HG03520 (cell line): Measurements from ENCODE around the gene CNFN.
A peak's percentile ranks its signal among the peaks of the same experiment; 100 is the strongest.

Experiments
- ATAC-seq: cut with Tn5 transposase; IDR thresholded peaks from one replicate; pipeline ENCODE4 v1.9.1; 2021; ENCODE audit warnings: mild to moderate bottlenecking, moderate library complexity; ENCODE audit not compliant: unreplicated experiment

The CNFN gene

GRCh38 chr19:42410371-42410770 lies 20.3 kb upstream of the CNFN start:
- ATAC-seq, result no peak

GRCh38 chr19:42409477-42409876 lies 19.4 kb upstream of the CNFN start:
- ATAC-seq, result no peak

- ATAC-seq, result no peak
Observed at GRCh38 chr19:42407816-42408175, 17.7 kb upstream of the CNFN start.

GRCh38 chr19:42407085-42407815 lies 17.2 kb upstream of the CNFN start:
- no peak for ATAC-seq

GRCh38 chr19:42406111-42406510 lies 16.0 kb upstream of the CNFN start:
- no peak for ATAC-seq

GRCh38 chr19:42403586-42403985 lies 13.5 kb upstream of the CNFN start:
- no peak for ATAC-seq

- ATAC-seq, result no peak
Observed at GRCh38 chr19:42402376-42403116, 12.4 kb upstream of the CNFN start.

- ATAC-seq, result no peak
Observed at GRCh38 chr19:42401365-42402303, 11.5 kb upstream of the CNFN start.

GRCh38 chr19:42400404-42400803 lies 10.3 kb upstream of the CNFN start:
- no peak for ATAC-seq

- ATAC-seq, result no peak
Observed at GRCh38 chr19:42397263-42398166, 7.4 kb upstream of the CNFN start.

- ATAC-seq, result peak; percentile 92
Observed at GRCh38 chr19:42396381-42397262, 6.5 kb upstream of the CNFN start.

GRCh38 chr19:42394751-42395150 lies 4.7 kb upstream of the CNFN start:
- ATAC-seq, result no peak

- no peak for ATAC-seq
Observed at GRCh38 chr19:42392165-42392564, 2.1 kb upstream of the CNFN start.

GRCh38 chr19:42388851-42389489 lies 1.1 kb downstream of the CNFN start:
- no peak for ATAC-seq

- no peak for ATAC-seq
Observed at GRCh38 chr19:42386974-42387707, 3.0 kb downstream of the CNFN start.

GRCh38 chr19:42380155-42380554 lies 9.9 kb downstream of the CNFN start:
- no peak for ATAC-seq

- ATAC-seq, result no peak
Observed at GRCh38 chr19:42378225-42379215, 11.6 kb downstream of the CNFN start.
